ENCODE measurements around the gene POU3F3.

The POU3F3 gene

GRCh38 chr2:104870100-104870975 lies 16.4 kb downstream of the POU3F3 start:
- no peak for DNase-seq (ENCODE audit: low read depth, low spot score)
- in situ Hi-C loops (cut with HindIII; ENCODE audit: low sequenced_read_pairs) = no loop called here
- TF ChIP-seq CTCF (IDR thresholded peaks at IDR 0.05; ENCODE audit: low read depth, low read length) = no peak
- no peak overlapping the region for H3K4me3 ChIP-seq (ENCODE audit: low read depth, low read length)

- peak; percentile 16 for DNase-seq (ENCODE audit: low read depth, low spot score)
- TF ChIP-seq CTCF (IDR thresholded peaks at IDR 0.05; ENCODE audit: low read depth, low read length) = no peak
- in situ Hi-C loops (cut with HindIII; ENCODE audit: low sequenced_read_pairs) = no loop called here
- H3K4me3 ChIP-seq (ENCODE audit: low read depth, low read length) = peak overlapping the region; percentile 38
Measured at GRCh38 chr2:104871649-104871971, 17.7 kb downstream of the POU3F3 start.

- peak; percentile 41 for DNase-seq (ENCODE audit: low read depth, low spot score)
- no peak for TF ChIP-seq CTCF (IDR thresholded peaks at IDR 0.05; ENCODE audit: low read depth, low read length)
- peak overlapping the region; percentile 38 for H3K4me3 ChIP-seq (ENCODE audit: low read depth, low read length)
- in situ Hi-C loops (cut with HindIII; ENCODE audit: low sequenced_read_pairs) = no loop called here
Measured at GRCh38 chr2:104871972-104872865, 18.3 kb downstream of the POU3F3 start.

- in situ Hi-C loops (cut with HindIII; ENCODE audit: low sequenced_read_pairs) = no loop called here
- peak; percentile 74 for DNase-seq (ENCODE audit: low read depth, low spot score)
- peak overlapping the region; percentile 38 for H3K4me3 ChIP-seq (ENCODE audit: low read depth, low read length)
- peak; percentile 75 for TF ChIP-seq CTCF (IDR thresholded peaks at IDR 0.05; ENCODE audit: low read depth, low read length)
Measured at GRCh38 chr2:104872866-104873688, 19.2 kb downstream of the POU3F3 start.

GRCh38 chr2:104873689-104874054 lies 19.8 kb downstream of the POU3F3 start:
- in situ Hi-C loops (cut with HindIII; ENCODE audit: low sequenced_read_pairs) = no loop called here
- DNase-seq (ENCODE audit: low read depth, low spot score) = no peak
- no peak for TF ChIP-seq CTCF (IDR thresholded peaks at IDR 0.05; ENCODE audit: low read depth, low read length)
- H3K4me3 ChIP-seq (ENCODE audit: low read depth, low read length) = peak overlapping the region; percentile 38

GRCh38 chr2:104874230-104874629 lies 20.3 kb downstream of the POU3F3 start:
- no peak for TF ChIP-seq CTCF (IDR thresholded peaks at IDR 0.05; ENCODE audit: low read depth, low read length)
- in situ Hi-C loops (cut with HindIII; ENCODE audit: low sequenced_read_pairs) = no loop called here
- DNase-seq (ENCODE audit: low read depth, low spot score) = no peak
- no peak overlapping the region for H3K4me3 ChIP-seq (ENCODE audit: low read depth, low read length)
